Measurements from ENCODE around the gene UBE2M.

UBE2M gene

DNA sequence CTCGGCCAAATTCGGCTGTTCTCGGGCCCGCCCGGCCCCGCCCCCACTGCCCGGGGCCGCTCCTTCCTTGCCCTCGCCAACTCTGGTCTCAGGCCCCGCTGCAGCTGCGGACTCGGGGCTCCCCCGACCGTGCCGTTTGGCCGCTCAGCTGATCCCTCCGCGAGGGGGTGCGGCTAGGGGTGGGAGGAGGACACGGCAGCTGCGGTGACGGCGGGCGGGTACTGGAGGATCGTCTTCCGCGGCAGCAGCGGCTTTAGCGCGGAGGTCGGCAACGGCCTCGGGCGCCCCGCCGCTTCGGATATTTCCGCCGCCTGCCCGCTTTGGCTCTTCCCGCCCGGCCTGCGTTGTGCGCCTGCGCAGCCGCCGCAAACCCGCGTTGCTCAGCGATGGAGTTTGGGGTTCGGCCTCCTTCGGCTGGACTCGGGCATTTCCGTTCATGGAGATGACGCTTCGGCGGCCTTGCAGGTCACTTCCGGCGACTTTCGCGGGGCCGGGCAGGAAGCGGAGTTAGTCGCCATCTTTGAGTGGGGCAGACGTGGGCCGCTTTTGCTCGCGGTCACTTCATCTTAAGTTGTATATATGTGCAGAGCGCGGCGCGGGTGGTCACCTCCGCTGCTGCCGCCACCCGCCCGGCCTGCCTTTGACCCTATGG lies 338 bp upstream of the UBE2M start:
- intact Hi-C loops (cut with DNase I) = no loop called here
- DNase-seq = peak; percentile 93 to 100 (median 98)

- intact Hi-C loops (cut with DNase I) = no loop called here
- DNase-seq = peak in 1 of 42 donors; percentile 14
Observed at GRCh38 chr19:58557221-58558065, 968 bp downstream of the UBE2M start.

DNA sequence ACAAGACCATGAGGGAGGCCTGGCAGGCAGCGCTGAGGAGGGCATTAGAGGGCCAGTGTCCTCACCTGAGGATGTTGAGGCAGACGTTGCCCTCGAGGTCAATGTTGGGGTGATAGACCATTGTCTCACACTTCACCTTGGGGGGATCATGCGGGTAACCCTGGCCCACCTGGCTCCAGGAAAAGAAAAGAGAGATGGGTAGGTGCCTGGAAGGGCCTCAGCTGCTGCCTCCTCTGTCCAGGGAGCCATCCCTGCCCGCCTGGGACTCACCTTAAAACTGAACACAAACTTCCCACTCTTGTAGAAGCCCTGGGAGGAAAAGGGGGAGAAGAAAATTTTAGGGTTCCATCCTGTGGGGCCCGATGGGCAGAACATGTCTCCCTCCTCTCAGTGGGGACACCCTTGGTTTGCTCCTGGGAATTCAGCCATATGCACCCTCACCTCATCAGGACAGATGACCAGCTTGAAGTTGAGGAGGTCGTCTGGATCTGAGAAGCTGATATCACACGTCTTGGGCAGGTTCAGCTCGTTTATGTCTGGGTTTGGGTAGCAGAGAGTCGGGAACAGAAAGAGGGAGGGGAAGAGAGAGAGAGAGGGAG lies 1.7 kb downstream of the UBE2M start:
- intact Hi-C loops (cut with DNase I) = no loop called here
- DNase-seq = no peak

GRCh38 chr19:58555920-58556621 lies 2.3 kb downstream of the UBE2M start:
- no peak for DNase-seq
- intact Hi-C loops (cut with DNase I) = no loop called here

DNA sequence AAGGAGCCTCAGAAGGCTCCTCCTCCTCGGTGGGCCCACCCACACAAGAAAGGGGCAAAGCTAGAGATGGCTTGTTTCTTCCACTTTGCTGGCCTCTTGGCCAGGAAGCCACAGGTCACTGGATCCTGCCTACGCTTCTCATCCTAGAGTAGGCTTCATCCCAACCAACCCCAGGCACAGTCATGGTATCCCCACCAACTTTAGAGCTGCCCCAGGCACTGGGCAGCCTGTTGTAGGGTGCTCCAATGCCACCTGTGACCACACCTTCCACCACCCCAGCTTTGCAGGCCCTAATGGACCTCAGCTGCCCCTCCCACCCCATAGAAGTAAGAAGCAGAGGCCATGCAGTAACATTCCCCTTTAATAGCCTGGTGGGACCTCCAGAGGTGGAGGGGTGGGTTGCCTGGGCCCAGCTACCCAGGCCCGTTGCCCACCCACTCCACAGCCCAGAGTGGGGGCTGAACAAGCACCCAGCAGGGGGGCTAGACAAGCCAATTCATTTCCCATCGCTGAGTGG lies 3.0 kb downstream of the UBE2M start:
- no peak for DNase-seq
- intact Hi-C loops (cut with DNase I) = no loop called here

DNA sequence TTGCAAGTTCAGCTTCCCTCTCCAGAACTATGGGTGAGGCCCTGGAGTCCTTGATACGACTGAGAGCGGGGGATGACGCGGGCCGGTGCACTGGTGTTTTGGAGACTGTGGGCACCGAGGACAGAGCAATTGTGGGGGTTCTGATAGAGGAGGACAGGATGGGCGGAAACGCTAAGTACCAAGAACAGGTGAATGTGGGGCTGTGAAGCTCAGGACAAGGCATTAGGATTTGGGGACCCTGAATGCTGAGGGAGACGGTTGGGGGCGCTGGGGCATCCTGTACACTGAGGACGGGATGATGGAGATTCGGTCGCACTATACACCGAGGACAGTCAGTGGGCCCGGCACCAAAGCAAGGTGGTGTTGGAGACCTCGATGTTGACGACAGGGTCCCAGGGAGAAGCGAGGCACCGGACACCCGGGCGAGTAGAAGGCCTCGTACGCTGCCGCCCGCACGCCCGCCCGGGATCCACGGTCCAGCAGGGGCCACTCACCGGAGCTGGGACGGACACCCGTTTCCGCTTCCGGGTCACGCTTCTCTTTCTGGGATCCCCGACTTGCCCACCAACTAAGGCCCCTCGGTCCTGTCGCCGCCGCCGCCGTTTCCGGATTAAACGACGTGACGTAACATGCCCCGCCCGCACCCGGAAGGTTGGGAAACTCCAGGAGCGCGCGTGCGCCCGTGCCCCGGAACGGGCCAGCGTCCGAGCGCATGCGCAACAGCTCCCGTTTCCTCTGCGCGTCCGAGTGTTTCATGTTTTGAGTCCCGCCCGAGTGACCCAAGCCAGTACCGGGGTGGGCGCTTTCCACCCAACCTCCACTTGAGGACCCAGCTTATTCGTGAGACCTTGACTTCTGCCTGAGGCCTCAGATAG lies 3.7 kb downstream of the UBE2M start, which contains the start of gene CHMP2A:
Gene CHMP2A, minus strand, starts transcription at position 612 of the 875 bp plus-strand sequence. CDS start 893 bp downstream, outside the sequence.
- DNase-seq = peak; percentile 96 to 100 (median 99)
- intact Hi-C loops (cut with DNase I) = no loop called here

DNA sequence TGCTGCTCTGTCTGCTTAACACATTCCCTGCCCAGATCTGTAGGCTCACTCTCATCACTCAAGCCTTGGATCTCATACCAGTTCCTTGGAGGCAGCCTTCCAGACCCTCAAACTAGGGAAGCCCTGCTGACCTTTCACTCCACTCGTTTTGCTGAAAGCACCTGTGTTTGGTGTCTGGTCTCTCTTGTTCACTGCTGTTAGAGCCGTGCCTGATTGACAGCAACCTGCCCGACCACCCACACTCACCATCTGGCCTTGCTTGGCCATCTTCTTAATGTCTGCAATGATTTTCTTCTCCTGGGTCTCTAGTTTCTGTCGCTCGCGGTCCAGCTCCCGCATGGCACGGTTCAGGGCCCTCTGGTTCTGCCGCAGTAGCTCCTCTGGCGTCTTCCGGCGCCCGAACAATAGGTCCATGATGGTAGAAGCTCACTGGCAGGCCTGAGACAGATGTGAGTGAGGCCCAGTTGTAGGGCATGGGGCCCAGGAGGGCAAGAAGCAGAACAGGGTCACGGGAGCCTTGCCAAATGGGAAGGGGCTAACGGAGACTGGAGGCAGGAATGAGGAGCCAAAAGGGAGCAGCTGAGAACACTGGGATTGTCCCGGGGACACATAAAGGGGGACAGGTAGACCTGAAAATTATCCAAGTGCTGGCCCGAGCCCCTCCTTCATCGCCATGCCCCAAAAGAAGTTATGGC lies 4.5 kb downstream of the UBE2M start:
- DNase-seq = no peak
- intact Hi-C loops (cut with DNase I) = no loop called here

- no peak for DNase-seq
Observed at GRCh38 chr19:58552655-58553054, 5.8 kb downstream of the UBE2M start.

GRCh38 chr19:58551577-58552471 lies 6.6 kb downstream of the UBE2M start:
- no peak for DNase-seq
- intact Hi-C loops (cut with DNase I) = no loop called here

More at GRCh38 chr19:58552655-58553054, 5.8 kb downstream of the UBE2M start:
- intact Hi-C loops (cut with DNase I) = no loop called here

DNA sequence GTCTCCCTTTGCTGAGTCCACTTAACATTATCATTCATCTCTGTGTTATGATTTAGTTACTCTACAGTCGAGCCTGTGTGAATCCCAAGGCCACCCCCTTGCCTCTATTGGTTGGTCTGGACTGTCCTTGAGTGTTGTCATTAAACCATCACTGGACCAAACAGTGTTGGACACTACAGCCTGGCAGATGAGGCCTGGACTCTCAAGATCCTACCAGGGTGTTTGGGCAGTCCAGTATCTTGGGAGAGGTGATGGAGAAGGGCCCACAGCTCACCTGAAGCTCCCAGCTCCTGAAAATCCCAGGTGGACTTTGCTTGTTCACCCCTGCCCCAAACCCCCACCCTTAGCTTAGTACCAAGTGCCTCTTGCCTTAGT lies 7.3 kb downstream of the UBE2M start:
- DNase-seq = no peak
- intact Hi-C loops (cut with DNase I) = no loop called here

DNA sequence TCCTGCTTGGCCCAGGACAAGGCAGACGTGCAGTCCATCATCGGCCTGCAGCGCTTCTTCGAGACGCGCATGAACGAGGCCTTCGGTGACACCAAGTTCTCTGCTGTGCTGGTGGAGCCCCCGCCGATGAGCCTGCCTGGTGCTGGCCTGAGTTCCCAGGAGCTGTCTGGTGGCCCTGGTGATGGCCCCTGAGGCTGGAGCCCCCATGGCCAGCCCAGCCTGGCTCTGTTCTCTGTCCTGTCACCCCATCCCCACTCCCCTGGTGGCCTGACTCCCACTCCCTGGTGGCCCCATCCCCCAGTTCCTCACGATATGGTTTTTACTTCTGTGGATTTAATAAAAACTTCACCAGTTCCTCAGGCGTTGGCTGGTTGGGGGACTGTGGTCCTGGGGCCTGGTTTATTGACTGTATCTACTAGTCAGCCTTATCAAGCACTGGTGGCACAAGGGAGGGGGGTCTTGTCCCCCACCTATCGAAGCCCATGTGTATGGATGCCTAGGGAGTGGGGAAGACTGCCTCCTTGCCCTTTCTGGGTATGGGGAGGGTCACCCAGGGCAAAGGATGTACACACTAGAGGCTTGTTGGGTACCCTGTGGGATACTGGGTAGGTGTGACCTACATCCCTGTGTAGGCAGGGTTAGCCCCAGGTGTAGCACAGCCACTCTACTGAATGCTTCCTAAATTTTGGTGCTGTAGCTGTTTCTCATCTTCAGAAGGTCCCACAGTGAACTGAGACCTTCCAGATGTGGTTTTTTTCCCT lies 7.9 kb downstream of the UBE2M start:
- intact Hi-C loops (cut with DNase I) = no loop called here
- DNase-seq = no peak

GRCh38 chr19:58549664-58550361 lies 8.6 kb downstream of the UBE2M start:
- intact Hi-C loops (cut with DNase I) = no loop called here
- DNase-seq = no peak

DNA sequence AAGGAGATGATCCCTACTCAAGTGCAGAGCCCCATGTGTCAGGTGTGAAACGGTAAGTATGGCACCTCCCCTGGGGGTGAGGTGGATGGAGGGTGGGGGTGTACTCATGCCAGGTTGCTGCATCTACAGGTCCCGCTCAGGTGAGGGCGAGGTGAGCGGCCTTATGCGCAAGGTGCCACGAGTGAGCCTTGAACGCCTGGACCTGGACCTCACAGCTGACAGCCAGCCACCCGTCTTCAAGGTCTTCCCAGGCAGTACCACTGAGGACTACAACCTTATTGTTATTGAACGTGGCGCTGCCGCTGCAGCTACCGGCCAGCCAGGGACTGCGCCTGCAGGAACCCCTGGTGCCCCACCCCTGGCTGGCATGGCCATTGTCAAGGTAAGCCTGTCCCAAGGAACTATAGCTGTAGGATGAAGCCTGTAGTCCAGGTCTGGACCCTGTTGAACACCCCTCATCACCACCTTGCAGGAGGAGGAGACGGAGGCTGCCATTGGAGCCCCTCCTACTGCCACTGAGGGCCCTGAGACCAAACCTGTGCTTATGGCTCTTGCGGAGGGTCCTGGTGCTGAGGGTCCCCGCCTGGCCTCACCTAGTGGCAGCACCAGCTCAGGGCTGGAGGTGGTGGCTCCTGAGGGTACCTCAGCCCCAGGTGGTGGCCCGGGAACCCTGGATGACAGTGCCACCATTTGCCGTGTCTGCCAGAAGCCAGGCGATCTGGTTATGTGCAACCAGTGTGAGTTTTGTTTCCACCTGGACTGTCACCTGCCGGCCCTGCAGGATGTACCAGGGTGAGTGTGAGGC lies 9.3 kb downstream of the UBE2M start:
- DNase-seq = no peak
- intact Hi-C loops (cut with DNase I) = no loop called here

All from head of caudate nucleus (tissue), 42 donors.